NCI-H1048 (cell line): ENCODE data around the gene PAPOLA.

ENCODE experiments used
- DNase-seq: peaks from one replicate; lab custom pipeline; 2025; lab: John Stamatoyannopoulos, UW

PAPOLA gene

GRCh38 chr14:96586056-96586455 is 83.9 kb downstream of the PAPOLA start:
- DNase-seq: no peak

GRCh38 chr14:96586921-96587822 is 85.0 kb downstream of the PAPOLA start:
- no peak for DNase-seq

GRCh38 chr14:96587823-96588385 is 85.7 kb downstream of the PAPOLA start:
- DNase-seq: no peak

GRCh38 chr14:96588410-96589257 is 86.5 kb downstream of the PAPOLA start:
- DNase-seq: no peak

- no peak for DNase-seq
Observed at GRCh38 chr14:96589577-96589976, 87.4 kb downstream of the PAPOLA start.

GRCh38 chr14:96590190-96590864 is 88.1 kb downstream of the PAPOLA start:
- no peak for DNase-seq

GRCh38 chr14:96592591-96593386 is 90.6 kb downstream of the PAPOLA start:
- no peak for DNase-seq

- no peak for DNase-seq
Observed at GRCh38 chr14:96594961-96595360, 92.8 kb downstream of the PAPOLA start.

- no peak for DNase-seq
Observed at GRCh38 chr14:96597680-96598079, 95.5 kb downstream of the PAPOLA start.

GRCh38 chr14:96598332-96598928 is 96.2 kb downstream of the PAPOLA start:
- no peak for DNase-seq

- DNase-seq: no peak
Observed at GRCh38 chr14:96599076-96599475, 96.9 kb downstream of the PAPOLA start.

- DNase-seq: no peak
Observed at GRCh38 chr14:96602186-96602585, 100.0 kb downstream of the PAPOLA start.

- no peak for DNase-seq
Observed at GRCh38 chr14:96603350-96604255, 101.4 kb downstream of the PAPOLA start.

- DNase-seq: no peak
Observed at GRCh38 chr14:96614481-96614881, 112.3 kb downstream of the PAPOLA start.

- no peak for DNase-seq
Observed at GRCh38 chr14:96616161-96616721, 114.1 kb downstream of the PAPOLA start.
